Esophagus squamous epithelium (tissue), 5 donors: ENCODE measurements around the gene KIF26B. TPM values are rescaled to one million over a fixed set of nuclear protein-coding genes. Genes with fewer than 3 reads are reported as not detected.
A peak's percentile ranks its signal among the peaks of the same experiment; 100 is the strongest.

Experiments
- DNase-seq: peaks from one replicate; lab custom pipeline; 2025; lab: John Stamatoyannopoulos, UW
- H3K27ac ChIP-seq, 4 donors: fragments of 200-600 bp; sonication (generic); one replicate each; pipeline ENCODE4 v1.5.1; 2016 to 2019; ENCODE audit warnings: mild to moderate bottlenecking in 1 of 4
- H3K27me3 ChIP-seq, 4 donors: fragments of 200-600 bp; sonication (generic); 1 replicate in 3 of 4; 2 replicates in 1 of 4; pipeline versions ENCODE4 v1.5.1 to v1.6.0; 2017 to 2021; ENCODE audit warnings: antibody characterized with exemption in 1 of 4
- H3K36me3 ChIP-seq, 3 donors: fragments of 200-600 bp; sonication (generic); one replicate each; pipeline ENCODE4 v1.5.1; 2016 to 2019
- H3K4me1 ChIP-seq, 3 donors: fragments of 200-600 bp; sonication (generic); one replicate each; pipeline ENCODE4 v1.5.1; 2017 to 2019
- H3K4me3 ChIP-seq, 4 donors: fragments of 200-600 bp; sonication (generic); 1 replicate in 3 of 4; 2 replicates in 1 of 4; pipeline ENCODE4 v1.5.1; 2016 to 2019; ENCODE audit warnings: mild to moderate bottlenecking in 2 of 4, moderate library complexity in 1 of 4
- H3K9me3 ChIP-seq, 3 donors: fragments of 200-600 bp; sonication (generic); one replicate each; pipeline ENCODE4 v1.5.1; 2016 to 2019
- POLR2A ChIP-seq, 4 donors: fragments of 450-650 bp; IDR thresholded peaks; one replicate each; pipeline ENCODE4 v1.6.1; 2017; ENCODE audit warnings: antibody characterized with exemption in 4 of 4, mild to moderate bottlenecking in 4 of 4, moderate library complexity in 3 of 4
- WGBS, 2 donors: methylation state at CpG; one replicate each; pipeline ENCODE4 v1.1.5; 2018; 5-methylcytosine and 5-hydroxymethylcytosine counted together
- intact Hi-C: fragments of 100-400 bp; cut with DNase I; formaldehyde crosslinking; loops from one replicate; pipeline ENCODE4 v1.15.0; 2022
- total RNA-seq, 4 donors: library from RNA; depleted of rRNA; stranded (reverse); fragments of >200 nt; gene quantifications; one replicate each; pipeline ENCODE4 v1.1.0, GENCODE V29; 2016
- TF ChIP-seq, protein P1 (sequence below), 6 experiments: fragments of 450-650 bp in 4 of 6; fragments of 200-600 bp in 2 of 6; sonication (generic) in 2 of 6; IDR thresholded peaks; one replicate each; pipeline ENCODE4 v1.5.1; 2016 to 2019; ENCODE audit warnings: antibody characterized with exemption in 6 of 6, mild to moderate bottlenecking in 4 of 6, moderate library complexity in 4 of 6
- donor health status: DM: yes; HTN: yes; CAD: no.

Gene KIF26B
- total RNA-seq, 4 donors from 2014 or later = 0.23 to 2.7 (median 1.0) TPM

DNA sequence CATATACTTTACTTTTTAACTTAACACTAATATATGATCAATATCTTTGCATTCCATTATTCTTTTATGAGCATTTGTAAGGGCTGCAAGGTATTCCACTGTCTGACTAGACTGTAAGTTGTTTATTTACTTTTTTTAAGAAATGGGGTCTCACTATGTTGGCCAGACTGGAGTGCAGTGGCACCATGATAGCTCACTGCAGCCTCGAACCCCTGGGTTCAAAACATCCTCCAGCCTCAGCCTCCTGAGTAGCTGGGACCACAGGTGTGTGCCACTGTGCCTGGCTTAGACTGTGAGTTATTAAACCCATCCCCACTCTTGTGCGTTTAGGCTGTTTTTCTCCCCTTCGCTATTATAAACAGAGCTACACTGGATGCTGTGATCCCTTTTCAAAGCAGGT lies 6.7 kb upstream of the KIF26B start:
- Histone ChIP-seq H3K27ac (no peak overlapping the region), H3K36me3 (no peaks in the 10 kb centered on the region), H3K27me3 (peaks cover 0 to 43% (median 0%) of the 10 kb centered on the region in 4 donors), H3K4me3 (no peak overlapping the region), H3K4me1 (peaks cover 0 to 4% (median under 1%) of the 10 kb centered on the region in 3 donors), H3K9me3 (no peaks in the 10 kb centered on the region)
- no peak for DNase-seq
- intact Hi-C loops = no loop called here
- WGBS, 2 donors = 57 to 78% methylated on average over 3 of the region's 3 CpGs
- TF ChIP-seq, protein P1, sequence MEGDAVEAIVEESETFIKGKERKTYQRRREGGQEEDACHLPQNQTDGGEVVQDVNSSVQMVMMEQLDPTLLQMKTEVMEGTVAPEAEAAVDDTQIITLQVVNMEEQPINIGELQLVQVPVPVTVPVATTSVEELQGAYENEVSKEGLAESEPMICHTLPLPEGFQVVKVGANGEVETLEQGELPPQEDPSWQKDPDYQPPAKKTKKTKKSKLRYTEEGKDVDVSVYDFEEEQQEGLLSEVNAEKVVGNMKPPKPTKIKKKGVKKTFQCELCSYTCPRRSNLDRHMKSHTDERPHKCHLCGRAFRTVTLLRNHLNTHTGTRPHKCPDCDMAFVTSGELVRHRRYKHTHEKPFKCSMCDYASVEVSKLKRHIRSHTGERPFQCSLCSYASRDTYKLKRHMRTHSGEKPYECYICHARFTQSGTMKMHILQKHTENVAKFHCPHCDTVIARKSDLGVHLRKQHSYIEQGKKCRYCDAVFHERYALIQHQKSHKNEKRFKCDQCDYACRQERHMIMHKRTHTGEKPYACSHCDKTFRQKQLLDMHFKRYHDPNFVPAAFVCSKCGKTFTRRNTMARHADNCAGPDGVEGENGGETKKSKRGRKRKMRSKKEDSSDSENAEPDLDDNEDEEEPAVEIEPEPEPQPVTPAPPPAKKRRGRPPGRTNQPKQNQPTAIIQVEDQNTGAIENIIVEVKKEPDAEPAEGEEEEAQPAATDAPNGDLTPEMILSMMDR (IDR thresholded peaks at IDR 0.05) = no peak
- no peak for TF ChIP-seq POLR2A (IDR thresholded peaks at IDR 0.05)

DNA sequence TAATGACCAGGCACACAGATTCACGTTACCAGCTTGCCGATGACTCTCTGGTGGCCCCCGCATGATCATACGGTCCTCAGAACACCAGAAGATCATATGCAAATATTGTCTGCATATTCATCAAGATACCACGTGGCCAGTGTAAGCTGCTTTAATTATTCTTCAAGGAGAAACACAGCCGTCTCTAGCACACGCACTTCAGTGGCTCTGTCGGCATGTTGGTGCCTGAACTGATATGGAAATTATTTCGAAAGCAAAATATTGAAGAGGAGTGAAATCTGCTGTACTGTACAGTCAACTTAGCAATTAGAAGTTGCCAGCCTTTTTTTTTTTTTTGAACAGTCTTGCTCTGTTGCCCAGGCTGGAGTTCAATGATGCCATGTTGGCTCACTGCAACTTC lies 5.9 kb upstream of the KIF26B start:
- Histone ChIP-seq H3K4me3 (no peak overlapping the region), H3K27me3 (peaks cover 0 to 51% (median 0%) of the 10 kb centered on the region in 4 donors), H3K36me3 (no peaks in the 10 kb centered on the region), H3K4me1 (peaks cover 8 to 12% (median 8%) of the 10 kb centered on the region in 3 donors), H3K9me3 (no peaks in the 10 kb centered on the region), H3K27ac (no peak overlapping the region)
- intact Hi-C loops = no loop called here
- WGBS, 2 donors = 74 to 80% methylated on average over 9 of the region's 9 CpGs
- TF ChIP-seq POLR2A (IDR thresholded peaks at IDR 0.05) = no peak
- TF ChIP-seq, protein P1 (IDR thresholded peaks at IDR 0.05) = no peak
- DNase-seq = no peak

DNA sequence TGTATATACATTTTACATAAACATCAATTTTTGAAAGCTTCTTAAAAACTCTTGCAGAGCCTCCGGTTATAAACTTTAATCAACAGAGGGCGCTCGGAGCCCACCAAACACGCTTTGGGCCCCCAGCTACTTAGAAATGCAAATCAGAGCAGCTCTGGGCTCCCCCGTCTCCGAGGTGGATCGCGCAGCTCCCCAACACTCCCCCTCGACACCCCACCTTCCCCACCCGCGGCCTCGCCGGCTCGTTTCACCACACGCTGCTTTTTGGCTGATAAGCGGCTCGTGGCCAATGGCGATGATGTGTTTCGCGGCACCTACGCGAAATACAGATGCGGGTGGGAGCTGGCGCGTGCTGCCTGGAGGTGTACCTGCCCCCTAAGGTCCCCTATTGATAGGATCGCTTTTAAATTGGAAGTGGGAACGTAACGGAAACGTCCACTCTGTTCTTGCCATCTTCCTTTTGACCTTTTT lies 1.7 kb upstream of the KIF26B start:
- 0 to 1% methylated on average over 6 to 29 of the region's 29 CpGs for WGBS, 2 donors
- intact Hi-C loops = no loop called here
- DNase-seq = no peak
- Histone ChIP-seq H3K4me1 (peaks cover 32 to 46% (median 37%) of the 10 kb centered on the region in 3 donors), H3K9me3 (no peaks in the 10 kb centered on the region), H3K27me3 (peaks cover 0 to 86% (median 0%) of the 10 kb centered on the region in 4 donors), H3K27ac (no peak overlapping the region), H3K4me3 (peak overlapping the region; percentile 48 to 79 (median 56)), H3K36me3 (no peaks in the 10 kb centered on the region)
- TF ChIP-seq, protein P1 (IDR thresholded peaks at IDR 0.05) = peak; percentile 31 to 60 (median 50)
- TF ChIP-seq POLR2A (IDR thresholded peaks at IDR 0.05) = no peak

DNA sequence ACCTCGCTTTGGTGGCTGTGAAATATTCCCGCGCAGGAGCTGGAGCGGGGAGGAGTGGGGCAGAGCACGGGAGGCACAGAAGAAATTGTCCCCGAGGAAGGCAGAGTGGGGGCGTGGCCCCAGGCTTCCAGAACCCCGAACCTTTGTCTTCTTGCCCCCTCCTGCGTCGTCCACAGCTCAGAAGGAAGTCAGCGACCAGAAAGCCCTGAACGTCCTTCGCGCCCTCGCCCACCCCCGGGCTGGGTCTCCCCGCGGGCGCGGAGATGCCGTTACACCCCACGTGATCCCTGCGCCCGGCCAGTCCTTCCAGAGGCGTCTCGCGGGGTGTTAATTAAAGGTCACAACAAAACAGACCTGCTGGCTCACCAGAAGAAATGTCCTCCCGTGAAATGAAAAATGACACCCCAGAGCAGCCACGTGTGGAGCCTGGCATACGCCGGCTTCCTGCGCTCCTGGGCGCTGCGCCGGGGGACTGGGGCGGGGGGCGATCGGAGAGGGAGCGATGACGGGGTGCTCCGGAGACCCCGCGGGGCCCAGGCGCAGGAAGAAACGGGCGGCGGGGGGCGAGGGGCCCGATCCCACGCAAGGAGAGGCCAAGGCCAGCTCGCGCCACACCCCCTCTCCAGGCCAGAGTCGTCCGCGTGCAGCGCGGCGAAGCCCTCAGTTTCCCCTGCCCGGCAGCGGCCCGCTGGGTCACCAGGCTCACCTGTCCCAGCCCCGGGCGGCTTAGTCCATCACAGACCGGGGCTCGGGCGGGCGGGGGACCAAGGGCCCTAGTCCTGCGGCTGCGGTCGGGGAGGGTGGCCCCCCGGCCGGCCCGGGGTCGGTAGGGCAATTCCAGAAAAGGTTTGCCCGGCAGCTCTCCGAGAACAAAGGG lies 995 bp upstream of the KIF26B start:
- intact Hi-C loops = no loop called here
- no peak for DNase-seq
- H3K36me3 ChIP-seq = no peaks in the 10 kb centered on the region
- WGBS, 2 donors = 0% methylated on average over 7 of the region's 76 CpGs; no CpG with 5 or more reads in 1 of the 2 donors
- no peak for TF ChIP-seq POLR2A (IDR thresholded peaks at IDR 0.05)
- TF ChIP-seq, protein P1 (IDR thresholded peaks at IDR 0.05) = no peak
- peak overlapping the region; percentile 48 to 79 (median 56) for H3K4me3 ChIP-seq
- peaks cover 32 to 46% (median 37%) of the 10 kb centered on the region in 3 donors for H3K4me1 ChIP-seq
- no peaks in the 10 kb centered on the region for H3K9me3 ChIP-seq
- H3K27me3 ChIP-seq = peaks cover 0 to 90% (median 0%) of the 10 kb centered on the region in 4 donors
- peak overlapping the region in 1 of 4 donors; percentile 36 for H3K27ac ChIP-seq
